Upper lobe of left lung (tissue), 6 donors: ENCODE data around the gene ICAM4. TPM values are rescaled to one million over a fixed set of nuclear protein-coding genes. Genes with fewer than 3 reads are reported as not detected.

Experiments
- ATAC-seq, 2 donors: fragments of 200-7000 bp; cut with Tn5 transposase; one replicate each; pipeline ENCODE4 v1.9.1; 2022; ENCODE audit warnings: mild to moderate bottlenecking in 2 of 2, moderate library complexity in 2 of 2; ENCODE audit not compliant: low FRiP score in 2 of 2
- DNase-seq, 2 donors: peaks; one replicate each; pipeline ENCODE4 v3.0.0-alpha.2; 2019 to 2020
- H3K27ac ChIP-seq, 4 donors: fragments of 200-600 bp; sonication (generic); one replicate each; pipeline ENCODE4 v1.5.1; 2016 to 2019
- H3K27me3 ChIP-seq, 4 donors: fragments of 200-600 bp; sonication (generic); one replicate each; pipeline ENCODE4 v1.5.1; 2017 to 2019
- H3K36me3 ChIP-seq, 4 donors: fragments of 200-600 bp; sonication (generic); one replicate each; pipeline ENCODE4 v1.5.1; 2016 to 2019
- H3K4me1 ChIP-seq, 4 donors: fragments of 200-600 bp; sonication (generic); one replicate each; pipeline ENCODE4 v1.5.1; 2018 to 2019
- H3K4me3 ChIP-seq, 4 donors: fragments of 200-600 bp; sonication (generic); one replicate each; pipeline ENCODE4 v1.5.1; 2017 to 2019; ENCODE audit warnings: mild to moderate bottlenecking in 2 of 4, moderate library complexity in 1 of 4
- H3K9me3 ChIP-seq, 4 donors: fragments of 200-600 bp; sonication (generic); one replicate each; pipeline ENCODE4 v1.5.1; 2018 to 2019
- CTCF ChIP-seq, 6 experiments: fragments of 450-650 bp in 4 of 6; fragments of 200-600 bp in 2 of 6; sonication (generic) in 2 of 6; IDR thresholded peaks; one replicate each; pipeline ENCODE4 v1.5.1; 2016 to 2019; ENCODE audit warnings: antibody characterized with exemption in 6 of 6
- EP300 ChIP-seq, 4 donors: sonication (generic); formaldehyde crosslinking; IDR thresholded peaks; one replicate each; pipeline ENCODE4 v1.5.1; 2017; ENCODE audit warnings: antibody characterized with exemption in 4 of 4, control low read depth in 2 of 4
- POLR2A ChIP-seq, 4 donors: fragments of 450-650 bp; IDR thresholded peaks; one replicate each; pipeline ENCODE4 v1.5.1; 2016 to 2017; ENCODE audit warnings: antibody characterized with exemption in 4 of 4, mild to moderate bottlenecking in 2 of 4
- POLR2AphosphoS5 ChIP-seq, 2 donors: sonication (generic); formaldehyde crosslinking; IDR thresholded peaks; one replicate each; pipeline ENCODE4 v1.5.1; 2017; ENCODE audit warnings: antibody characterized with exemption in 2 of 2
- WGBS, 2 donors: methylation state at CpG; one replicate each; pipeline ENCODE4 v1.1.5; 2017 to 2018; 5-methylcytosine and 5-hydroxymethylcytosine counted together
- total RNA-seq, 6 donors: library from RNA; depleted of rRNA in 4 of 6; stranded (reverse); fragments of >200 nt in 4 of 6; gene quantifications; one replicate each; pipeline versions ENCODE4 v1.1.0 to v1.2.1, GENCODE V29; 2016 to 2021
- donor health status: DM: no; HTN: no; CAD: no; lungs with moderate emphysema.
- donor health status: DM: no; HTN: yes; CAD: no; lungs with severe emphysema.

ICAM4 gene
- total RNA-seq, 6 donors from 2014 or later = 6.3 to 24.3 (median 12.0) TPM

GRCh38 chr19:10292206-10292788 is 5.5 kb downstream of the ICAM4 start:
- peak overlapping the region in 3 of 4 donors; percentile 39 to 64 (median 54) for H3K4me3 ChIP-seq
- peaks cover 82 to 90% (median 87%) of the 10 kb centered on the region in 4 donors for H3K4me1 ChIP-seq
- H3K9me3 ChIP-seq = no peaks in the 10 kb centered on the region
- DNase-seq (peak; percentile 96 to 98), ATAC-seq (peak; percentile 79 to 89)
- H3K36me3 ChIP-seq = no peaks in the 10 kb centered on the region
- peak overlapping the region; percentile 37 to 82 (median 66) for H3K27ac ChIP-seq
- peaks cover 0 to 50% (median 23%) of the 10 kb centered on the region in 4 donors for H3K27me3 ChIP-seq
- TF ChIP-seq POLR2AphosphoS5 (IDR thresholded peaks at IDR 0.05) (peak in 1 of 2 donors; percentile 6), EP300 (IDR thresholded peaks at IDR 0.05) (no peak), POLR2A (IDR thresholded peaks at IDR 0.05) (no peak), CTCF (IDR thresholded peaks at IDR 0.05) (no peak)
- WGBS, 2 donors = 1 to 7% methylated on average over 15 to 28 of the region's 45 CpGs

- H3K9me3 ChIP-seq = no peaks in the 10 kb centered on the region
- peak; percentile 47 to 87 for DNase-seq
- ATAC-seq = no peak
- TF ChIP-seq POLR2A (IDR thresholded peaks at IDR 0.05) (peak in 1 of 4 donors; percentile 48), EP300 (IDR thresholded peaks at IDR 0.05) (no peak)
- H3K4me3 ChIP-seq = peak overlapping the region; percentile 3 to 64 (median 46)
- peaks cover 0 to 50% (median 23%) of the 10 kb centered on the region in 4 donors for H3K27me3 ChIP-seq
- H3K4me1 ChIP-seq = peaks cover 77 to 83% (median 80%) of the 10 kb centered on the region in 4 donors
- H3K27ac ChIP-seq = peak overlapping the region in 2 of 4 donors; percentile 11 to 73
- 37 to 45% methylated on average over 28 to 40 of the region's 56 CpGs for WGBS, 2 donors
- H3K36me3 ChIP-seq = no peaks in the 10 kb centered on the region
Observed at GRCh38 chr19:10292789-10293636, 6.3 kb downstream of the ICAM4 start.

GRCh38 chr19:10293637-10294367 is 7.0 kb downstream of the ICAM4 start:
- no peak for ATAC-seq
- Histone ChIP-seq H3K36me3 (no peaks in the 10 kb centered on the region), H3K4me3 (peak overlapping the region in 1 of 4 donors; percentile 54), H3K4me1 (peaks cover 69 to 75% (median 72%) of the 10 kb centered on the region in 4 donors), H3K9me3 (no peaks in the 10 kb centered on the region), H3K27me3 (peaks cover 0 to 46% (median 23%) of the 10 kb centered on the region in 4 donors), H3K27ac (no peak overlapping the region)
- WGBS, 2 donors = 71% methylated on average over 11 to 48 of the region's 49 CpGs
- TF ChIP-seq POLR2AphosphoS5 (IDR thresholded peaks at IDR 0.05) = no peak
- no peak for TF ChIP-seq EP300 (IDR thresholded peaks at IDR 0.05)
- TF ChIP-seq CTCF (IDR thresholded peaks at IDR 0.05) = no peak
- TF ChIP-seq POLR2A (IDR thresholded peaks at IDR 0.05) = no peak
- DNase-seq = peak in 1 of 2 donors; percentile 67

GRCh38 chr19:10294368-10294697 is 7.6 kb downstream of the ICAM4 start:
- TF ChIP-seq EP300 (IDR thresholded peaks at IDR 0.05) = no peak
- TF ChIP-seq POLR2AphosphoS5 (IDR thresholded peaks at IDR 0.05) = no peak
- TF ChIP-seq CTCF (IDR thresholded peaks at IDR 0.05) = no peak
- no peak for TF ChIP-seq POLR2A (IDR thresholded peaks at IDR 0.05)
- H3K36me3 ChIP-seq = no peaks in the 10 kb centered on the region
- peaks cover 0 to 43% (median 23%) of the 10 kb centered on the region in 4 donors for H3K27me3 ChIP-seq
- 21 to 48% methylated on average over 12 to 25 of the region's 25 CpGs for WGBS, 2 donors
- H3K9me3 ChIP-seq = no peaks in the 10 kb centered on the region
- DNase-seq = peak in 1 of 2 donors; percentile 85
- peaks cover 64 to 69% (median 67%) of the 10 kb centered on the region in 4 donors for H3K4me1 ChIP-seq
- H3K27ac ChIP-seq = no peak overlapping the region
- H3K4me3 ChIP-seq = no peak overlapping the region
- no peak for ATAC-seq
